ENCODE measurements around the gene FBXO38. TPM values are rescaled to one million over a fixed set of nuclear protein-coding genes. Genes with fewer than 3 reads are reported as not detected.

Gene FBXO38
- total and polyA plus RNA-seq, 12 donors: 12.3 to 88.2 (median 41.9) TPM

DNA sequence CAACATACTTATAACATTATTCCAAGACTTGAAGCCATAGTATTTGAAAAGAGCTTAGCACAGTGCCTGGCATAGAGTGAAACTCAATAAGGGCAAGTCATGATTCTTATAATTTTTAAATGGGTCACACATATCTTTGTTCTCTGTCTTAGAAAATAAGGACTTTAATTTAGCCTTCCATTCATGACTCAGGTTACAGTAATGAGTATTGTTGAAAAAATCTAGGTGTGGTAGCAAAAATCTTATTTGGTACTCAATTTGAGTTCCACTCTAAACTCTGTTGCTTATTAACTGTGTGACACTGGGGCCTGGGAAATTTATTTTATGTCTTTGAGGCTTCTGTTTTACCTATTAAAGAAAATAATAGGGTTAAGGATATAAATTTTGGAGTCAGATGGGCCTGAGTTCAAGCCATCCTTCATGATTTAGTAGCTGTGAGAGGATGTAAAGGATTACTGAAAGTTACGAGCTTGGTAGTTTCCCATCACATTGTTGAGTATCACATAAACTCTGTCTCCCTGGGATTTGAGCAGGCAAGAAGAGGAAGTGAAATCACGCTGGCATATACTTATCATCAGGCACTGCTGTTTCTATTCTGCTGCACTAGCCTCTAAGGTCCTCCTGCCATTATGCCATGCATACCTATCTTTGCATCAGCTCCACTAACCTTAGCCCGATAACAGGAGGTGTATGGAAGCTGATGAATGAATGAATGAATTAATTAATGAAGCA is 46.9 kb upstream of the FBXO38 start:
- intact Hi-C loops (cut with DNase I): no loop called here

DNA sequence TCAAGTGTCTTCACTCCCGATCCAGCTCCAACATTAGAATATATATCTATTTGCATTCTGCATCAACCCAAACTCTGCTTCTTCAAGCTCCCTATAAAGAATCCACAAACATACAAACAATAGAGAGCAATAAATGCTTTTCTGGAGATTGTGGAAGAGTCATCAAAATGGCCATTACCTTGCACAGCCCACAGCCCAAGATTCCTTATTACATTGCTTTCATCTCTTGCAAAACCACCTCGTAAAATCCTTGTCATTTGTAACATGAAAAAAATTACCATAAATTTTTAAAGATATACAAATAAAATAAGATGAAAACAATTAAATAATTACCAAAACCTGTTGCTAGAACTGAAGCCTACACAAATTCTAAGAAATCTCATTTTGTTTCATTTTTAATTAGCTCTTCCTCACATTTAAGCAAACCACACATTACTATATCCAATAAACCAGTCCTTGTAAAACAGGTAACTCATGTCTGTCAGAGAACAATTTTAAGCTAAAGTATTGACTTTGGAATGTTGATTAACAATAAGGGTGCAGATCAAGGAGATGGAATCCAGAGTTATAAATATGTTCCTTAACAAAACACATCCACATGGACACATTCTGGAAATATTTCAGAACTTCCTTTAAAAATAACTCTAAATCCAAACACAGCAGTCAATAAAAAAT is 41.2 kb upstream of the FBXO38 start:
- no peak for TF ChIP-seq POLR2A (IDR thresholded peaks at IDR 0.05)
- TF ChIP-seq, protein P1, sequence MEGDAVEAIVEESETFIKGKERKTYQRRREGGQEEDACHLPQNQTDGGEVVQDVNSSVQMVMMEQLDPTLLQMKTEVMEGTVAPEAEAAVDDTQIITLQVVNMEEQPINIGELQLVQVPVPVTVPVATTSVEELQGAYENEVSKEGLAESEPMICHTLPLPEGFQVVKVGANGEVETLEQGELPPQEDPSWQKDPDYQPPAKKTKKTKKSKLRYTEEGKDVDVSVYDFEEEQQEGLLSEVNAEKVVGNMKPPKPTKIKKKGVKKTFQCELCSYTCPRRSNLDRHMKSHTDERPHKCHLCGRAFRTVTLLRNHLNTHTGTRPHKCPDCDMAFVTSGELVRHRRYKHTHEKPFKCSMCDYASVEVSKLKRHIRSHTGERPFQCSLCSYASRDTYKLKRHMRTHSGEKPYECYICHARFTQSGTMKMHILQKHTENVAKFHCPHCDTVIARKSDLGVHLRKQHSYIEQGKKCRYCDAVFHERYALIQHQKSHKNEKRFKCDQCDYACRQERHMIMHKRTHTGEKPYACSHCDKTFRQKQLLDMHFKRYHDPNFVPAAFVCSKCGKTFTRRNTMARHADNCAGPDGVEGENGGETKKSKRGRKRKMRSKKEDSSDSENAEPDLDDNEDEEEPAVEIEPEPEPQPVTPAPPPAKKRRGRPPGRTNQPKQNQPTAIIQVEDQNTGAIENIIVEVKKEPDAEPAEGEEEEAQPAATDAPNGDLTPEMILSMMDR (IDR thresholded peaks at IDR 0.05): no peak
- no peak overlapping the region for H3K4me3 ChIP-seq
- no peaks in the 10 kb centered on the region for H3K36me3 ChIP-seq (replicated peaks in 1 of 2)
- no peak overlapping the region for H3K27ac ChIP-seq
- intact Hi-C loops (cut with DNase I): no loop called here
- no peaks in the 10 kb centered on the region for H3K27me3 ChIP-seq
- WGBS, 4 donors: 88 to 93% (median 92%) methylated on average over 2 of the region's 2 CpGs
- H3K9me3 ChIP-seq (replicated peaks in 1 of 3): no peaks in the 10 kb centered on the region
- no peak for DNase-seq
- H3K4me1 ChIP-seq (replicated peaks in 1 of 2): no peaks in the 10 kb centered on the region

More for the DNA sequence above, 46.9 kb upstream of the FBXO38 start:
- no peaks in the 10 kb centered on the region for H3K36me3 ChIP-seq (replicated peaks in 1 of 2)
- no peak for DNase-seq
- H3K4me3 ChIP-seq: no peak overlapping the region
- no peak overlapping the region for H3K27ac ChIP-seq
- no peaks in the 10 kb centered on the region for H3K9me3 ChIP-seq (replicated peaks in 1 of 3)
- H3K27me3 ChIP-seq: no peaks in the 10 kb centered on the region
- no peaks in the 10 kb centered on the region for H3K4me1 ChIP-seq (replicated peaks in 1 of 2)
- TF ChIP-seq, protein P1 (IDR thresholded peaks at IDR 0.05): no peak
- no peak for TF ChIP-seq POLR2A (IDR thresholded peaks at IDR 0.05)
- 80 to 85% (median 83%) methylated on average over 3 of the region's 3 CpGs for WGBS, 4 donors

DNA sequence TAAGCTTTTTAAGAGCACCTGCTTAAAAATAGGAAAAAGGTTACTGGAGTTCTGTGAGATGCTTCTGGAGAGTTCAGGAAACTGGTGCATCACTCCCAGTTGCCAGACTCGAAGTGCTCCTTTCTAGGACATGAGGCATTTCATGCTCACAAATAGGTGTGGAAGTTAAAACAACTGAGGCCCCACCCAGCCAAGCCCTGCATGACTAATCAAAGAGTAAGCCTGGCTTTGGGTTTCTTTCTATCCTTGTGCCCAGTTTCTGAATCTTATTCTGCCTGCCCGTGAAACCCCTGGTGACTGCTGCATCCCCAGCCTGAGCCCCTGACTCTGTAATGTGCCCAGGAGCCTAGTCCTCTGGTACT is 40.7 kb upstream of the FBXO38 start:
- DNase-seq: no peak
- H3K9me3 ChIP-seq (replicated peaks in 1 of 3): no peaks in the 10 kb centered on the region
- H3K36me3 ChIP-seq (replicated peaks in 1 of 2): no peaks in the 10 kb centered on the region
- no peaks in the 10 kb centered on the region for H3K4me1 ChIP-seq (replicated peaks in 1 of 2)
- WGBS, 4 donors: 82 to 90% (median 85%) methylated on average over 2 of the region's 2 CpGs
- H3K27me3 ChIP-seq: no peaks in the 10 kb centered on the region
- intact Hi-C loops (cut with DNase I): no loop called here
- H3K4me3 ChIP-seq: no peak overlapping the region
- TF ChIP-seq POLR2A (IDR thresholded peaks at IDR 0.05): no peak
- TF ChIP-seq, protein P1 (IDR thresholded peaks at IDR 0.05): no peak
- no peak overlapping the region for H3K27ac ChIP-seq

DNA sequence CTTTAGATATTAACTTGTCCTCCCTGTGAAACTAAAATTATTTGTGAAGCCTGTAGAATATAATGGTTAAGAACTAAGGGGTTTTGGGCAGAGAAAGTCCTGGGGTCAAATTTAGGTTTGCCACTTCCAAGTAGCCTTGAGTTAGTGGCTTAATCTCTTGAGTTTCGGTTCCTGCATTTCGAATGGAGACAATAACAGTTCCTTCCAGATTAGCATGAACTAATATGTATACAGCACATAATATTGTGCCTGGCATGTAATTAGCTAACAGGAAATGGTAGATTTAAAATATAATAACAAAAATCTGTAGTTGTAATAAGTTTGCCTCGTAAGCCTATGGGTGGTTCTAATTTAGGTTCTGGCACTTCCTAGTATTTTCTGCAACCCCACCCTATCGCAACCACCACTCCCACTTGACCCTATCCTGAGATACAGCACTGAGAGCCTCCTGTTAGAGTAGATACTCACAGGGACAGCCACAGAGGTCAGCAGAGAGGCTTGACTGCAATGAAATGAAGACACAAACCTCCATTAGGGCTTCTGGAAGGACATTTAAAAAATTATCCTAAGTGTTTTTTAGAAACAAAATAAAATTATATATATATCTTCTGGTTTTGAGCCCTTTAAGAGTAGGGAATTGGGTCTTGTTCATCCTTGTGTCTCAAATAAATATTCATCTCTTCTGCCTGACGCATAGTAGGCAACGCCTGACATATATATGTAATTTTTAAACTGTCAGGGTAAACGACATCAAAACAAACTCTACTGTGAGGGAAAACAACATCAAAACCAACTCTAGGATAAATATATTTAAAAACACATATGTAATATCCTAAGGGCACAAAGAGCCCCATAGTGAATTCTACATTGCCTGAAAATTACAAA is 39.9 kb upstream of the FBXO38 start:
- Histone ChIP-seq H3K36me3 (replicated peaks in 1 of 2) (no peaks in the 10 kb centered on the region), H3K27ac (no peak overlapping the region), H3K4me1 (replicated peaks in 1 of 2) (no peaks in the 10 kb centered on the region), H3K27me3 (no peaks in the 10 kb centered on the region), H3K9me3 (replicated peaks in 1 of 3) (no peaks in the 10 kb centered on the region), H3K4me3 (no peak overlapping the region)
- DNase-seq: no peak
- TF ChIP-seq, protein P1 (IDR thresholded peaks at IDR 0.05): no peak
- no peak for TF ChIP-seq POLR2A (IDR thresholded peaks at IDR 0.05)
- WGBS, 4 donors: 68 to 78% (median 73%) methylated on average over 7 of the region's 7 CpGs
- intact Hi-C loops (cut with DNase I): no loop called here

Measured in adrenal gland (tissue), 12 donors.